Lower lobe of right lung (tissue), 2 donors: ENCODE measurements around the gene MXD1. TPM values are rescaled to one million over a fixed set of nuclear protein-coding genes. Genes with fewer than 3 reads are reported as not detected.

Experiments
- ATAC-seq, 2 donors: fragments of 200-7000 bp; cut with Tn5 transposase; one replicate each; pipeline ENCODE4 v1.9.1; 2020 to 2022; ENCODE audit warnings: mild to moderate bottlenecking in 2 of 2, moderate library complexity in 2 of 2
- DNase-seq: peaks from one replicate; pipeline ENCODE4 v3.0.0-alpha.2; 2020
- H3K27ac ChIP-seq: fragments of 200-600 bp; one replicate; pipeline ENCODE4 v1.8.0; 2022
- H3K27me3 ChIP-seq: fragments of 200-600 bp; one replicate; pipeline ENCODE4 v1.8.0; 2022; ENCODE audit warnings: low read depth
- H3K36me3 ChIP-seq: fragments of 200-600 bp; one replicate; pipeline ENCODE4 v1.8.0; 2022; ENCODE audit warnings: mild to moderate bottlenecking
- H3K4me1 ChIP-seq: fragments of 200-600 bp; one replicate; pipeline ENCODE4 v1.8.0; 2022
- H3K4me3 ChIP-seq: fragments of 200-600 bp; one replicate; pipeline ENCODE4 v1.8.0; 2022; ENCODE audit warnings: mild to moderate bottlenecking
- H3K9me3 ChIP-seq: fragments of 200-600 bp; one replicate; pipeline ENCODE4 v1.8.0; 2022
- CTCF ChIP-seq: fragments of 200-600 bp; IDR thresholded peaks from one replicate; pipeline ENCODE4 v1.8.0; 2022; ENCODE audit warnings: antibody characterized with exemption, mild to moderate bottlenecking
- intact Hi-C: fragments of 100-400 bp; cut with DNase I; formaldehyde crosslinking; loops from one replicate; pipeline ENCODE4 v1.11.0; 2022
- total RNA-seq: library from RNA; stranded (reverse); fragmentation: NEBNext Ultra II Directional; extraction: Animal tissue kit (Norgen Biotek cat#: 25700); gene quantifications from one replicate; pipeline ENCODE4 v1.2.1, GENCODE V29; 2021
- donor health status: DM: no; HTN: yes; CAD: no; lungs with severe emphysema.

Gene MXD1
- total RNA-seq, 1 donor from 2014 or later = 33.8 TPM

GRCh38 chr2:69934614-69934908, 19.7 kb downstream of the MXD1 start:
- Histone ChIP-seq H3K4me1 (peaks cover 48% of the 10 kb centered on the region), H3K27ac (peak overlapping the region; percentile 39), H3K27me3 (no peaks in the 10 kb centered on the region), H3K4me3 (no peak overlapping the region), H3K9me3 (no peaks in the 10 kb centered on the region), H3K36me3 (peaks cover 47% of the 10 kb centered on the region)
- no peak for TF ChIP-seq CTCF
- ATAC-seq = no peak
- no peak for DNase-seq
- intact Hi-C loops = no loop called here

- Histone ChIP-seq H3K36me3 (peaks cover 51% of the 10 kb centered on the region), H3K27me3 (no peaks in the 10 kb centered on the region), H3K9me3 (no peaks in the 10 kb centered on the region), H3K4me3 (no peak overlapping the region), H3K27ac (no peak overlapping the region), H3K4me1 (peaks cover 48% of the 10 kb centered on the region)
- intact Hi-C loops = no loop called here
- ATAC-seq = no peak
- no peak for TF ChIP-seq CTCF
- no peak for DNase-seq
Observed at GRCh38 chr2:69935011-69935410, 20.1 kb downstream of the MXD1 start.

- Histone ChIP-seq H3K36me3 (peaks cover 69% of the 10 kb centered on the region), H3K27ac (no peak overlapping the region), H3K27me3 (no peaks in the 10 kb centered on the region), H3K4me1 (peaks cover 39% of the 10 kb centered on the region), H3K9me3 (no peaks in the 10 kb centered on the region), H3K4me3 (no peak overlapping the region)
- ATAC-seq (no peak), DNase-seq (no peak)
- TF ChIP-seq CTCF = no peak
- intact Hi-C loops = no loop called here
Observed at GRCh38 chr2:69936906-69937305, 22.0 kb downstream of the MXD1 start.

DNA sequence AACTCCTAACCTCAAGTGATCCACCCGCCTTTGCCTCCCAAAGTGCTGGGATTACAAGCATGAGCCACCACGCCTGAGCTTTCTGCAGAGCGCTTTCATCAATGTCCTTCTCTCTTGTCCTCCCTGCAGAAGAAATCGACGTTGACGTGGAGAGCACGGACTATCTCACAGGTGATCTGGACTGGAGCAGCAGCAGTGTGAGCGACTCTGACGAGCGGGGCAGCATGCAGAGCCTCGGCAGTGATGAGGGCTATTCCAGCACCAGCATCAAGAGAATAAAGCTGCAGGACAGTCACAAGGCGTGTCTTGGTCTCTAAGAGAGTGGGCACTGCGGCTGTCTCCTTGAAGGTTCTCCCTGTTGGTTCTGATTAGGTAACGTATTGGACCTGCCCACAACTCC, 23.1 kb downstream of the MXD1 start:
- DNase-seq (no peak), ATAC-seq (no peak)
- intact Hi-C loops = no loop called here
- no peaks in the 10 kb centered on the region for H3K27me3 ChIP-seq
- peaks cover 29% of the 10 kb centered on the region for H3K4me1 ChIP-seq
- no peaks in the 10 kb centered on the region for H3K9me3 ChIP-seq
- no peak overlapping the region for H3K27ac ChIP-seq
- no peak overlapping the region for H3K4me3 ChIP-seq
- no peak for TF ChIP-seq CTCF
- peaks cover 80% of the 10 kb centered on the region for H3K36me3 ChIP-seq

DNA sequence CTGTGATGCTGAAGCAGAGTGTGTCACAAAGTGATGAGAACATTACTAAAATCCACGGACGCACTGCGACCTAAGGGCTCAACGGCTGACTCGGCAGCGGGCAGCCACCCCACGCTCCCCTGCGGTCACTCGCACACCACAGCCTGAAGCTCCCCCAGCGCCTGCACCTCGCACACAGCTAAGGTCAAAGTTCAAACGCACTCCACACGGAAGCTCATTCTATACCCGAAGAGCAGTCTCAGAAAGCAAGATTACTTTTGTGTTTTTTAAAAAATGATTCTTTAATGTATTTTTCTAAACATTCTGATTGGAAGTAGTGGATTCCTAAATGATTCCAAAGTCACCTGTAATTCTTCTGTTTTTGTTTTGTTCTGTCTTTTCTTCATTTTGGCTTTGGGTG, 24.8 kb downstream of the MXD1 start:
- Histone ChIP-seq H3K9me3 (no peaks in the 10 kb centered on the region), H3K4me3 (no peak overlapping the region), H3K27me3 (no peaks in the 10 kb centered on the region), H3K36me3 (peaks cover 89% of the 10 kb centered on the region), H3K4me1 (peaks cover 15% of the 10 kb centered on the region), H3K27ac (no peak overlapping the region)
- no peak for DNase-seq
- intact Hi-C loops = no loop called here
- no peak for TF ChIP-seq CTCF
- no peak for ATAC-seq

- DNase-seq = no peak
- H3K4me3 ChIP-seq = no peak overlapping the region
- ATAC-seq = no peak
- intact Hi-C loops = no loop called here
- H3K4me1 ChIP-seq = peaks cover 16% of the 10 kb centered on the region
- no peak for TF ChIP-seq CTCF
- H3K36me3 ChIP-seq = peaks cover 81% of the 10 kb centered on the region
- no peak overlapping the region for H3K27ac ChIP-seq
- H3K9me3 ChIP-seq = no peaks in the 10 kb centered on the region
- no peaks in the 10 kb centered on the region for H3K27me3 ChIP-seq
Observed at GRCh38 chr2:69940691-69941090, 25.8 kb downstream of the MXD1 start.
